ENCODE results near the gene CREBBP. TPM values are rescaled to one million over a fixed set of nuclear protein-coding genes. Genes with fewer than 3 reads are reported as not detected.

CREBBP gene
- polyA plus RNA-seq, 3 donors = 65.1 to 76.4 (median 66.5) TPM

DNA sequence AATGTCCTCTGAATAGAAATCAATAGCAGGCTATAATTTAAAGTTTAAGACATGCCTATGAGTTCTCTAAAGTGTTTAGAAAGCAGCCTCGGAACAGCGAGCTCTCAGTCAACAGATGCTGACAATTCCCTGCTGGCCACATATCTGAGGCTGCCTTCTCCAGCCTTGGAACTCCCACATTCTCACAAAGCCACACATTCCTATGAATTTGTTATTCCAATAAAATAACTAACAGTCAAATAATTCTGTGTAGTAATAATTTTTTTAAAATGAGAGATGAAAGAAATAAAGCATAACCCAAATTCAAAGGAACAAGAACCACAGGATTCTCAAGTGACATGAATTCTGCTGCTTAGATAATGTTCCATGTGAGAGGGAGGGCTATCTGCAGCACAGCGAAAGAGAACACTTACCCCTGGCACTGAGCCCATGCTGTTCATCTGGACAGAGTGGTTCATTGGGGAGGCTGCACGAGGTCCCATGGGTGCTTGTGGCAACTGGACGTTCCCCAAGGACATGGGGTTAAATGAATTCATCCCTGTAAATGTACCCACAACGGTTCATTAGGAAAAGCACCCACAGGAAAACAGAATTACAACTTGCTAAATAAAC lies 106.3 kb downstream of the CREBBP start:
- no peak for DNase-seq (ENCODE audit: low read depth in 3 of 3, low spot score in 2 of 3)

DNA sequence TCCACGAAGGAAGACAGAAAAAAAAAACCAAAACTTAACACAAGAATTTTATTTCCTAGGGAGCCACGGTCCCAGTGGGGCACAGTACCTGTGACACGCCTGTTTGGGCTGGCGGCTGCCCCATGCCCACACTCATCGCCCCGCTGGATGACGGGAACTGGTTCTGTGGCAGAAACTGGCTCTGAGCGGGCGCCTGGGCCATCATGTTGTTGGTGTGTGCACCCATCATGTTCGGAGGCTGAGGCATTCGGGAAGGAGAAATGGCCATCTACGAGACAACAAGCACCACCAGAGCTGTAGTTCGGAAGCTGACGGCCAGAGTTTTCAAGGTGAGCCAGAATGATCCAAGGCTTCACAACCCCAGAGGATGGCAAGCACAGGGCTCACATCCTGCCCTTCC lies 106.8 kb downstream of the CREBBP start:
- DNase-seq (ENCODE audit: low read depth in 3 of 3, low spot score in 2 of 3) = no peak

DNA sequence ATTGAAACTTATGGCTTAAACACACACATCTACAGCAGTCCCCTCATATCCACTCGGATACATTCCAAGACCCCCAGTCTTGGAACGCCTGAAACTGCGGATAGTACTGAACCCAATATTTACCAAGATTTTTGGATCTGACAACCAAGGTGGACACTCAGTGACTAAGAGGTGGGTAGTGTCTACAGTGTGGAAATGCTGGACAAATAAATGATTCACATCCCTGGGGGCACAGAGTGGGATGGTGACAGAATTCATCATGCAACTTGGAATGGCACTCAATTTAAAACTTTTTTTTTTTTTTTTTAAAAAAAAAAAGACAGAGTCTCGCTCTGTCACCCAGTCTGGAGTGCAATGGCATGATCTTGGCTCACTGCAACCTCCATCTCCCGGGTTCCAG lies 109.0 kb downstream of the CREBBP start:
- DNase-seq (ENCODE audit: low read depth in 3 of 3, low spot score in 2 of 3) = no peak

DNA sequence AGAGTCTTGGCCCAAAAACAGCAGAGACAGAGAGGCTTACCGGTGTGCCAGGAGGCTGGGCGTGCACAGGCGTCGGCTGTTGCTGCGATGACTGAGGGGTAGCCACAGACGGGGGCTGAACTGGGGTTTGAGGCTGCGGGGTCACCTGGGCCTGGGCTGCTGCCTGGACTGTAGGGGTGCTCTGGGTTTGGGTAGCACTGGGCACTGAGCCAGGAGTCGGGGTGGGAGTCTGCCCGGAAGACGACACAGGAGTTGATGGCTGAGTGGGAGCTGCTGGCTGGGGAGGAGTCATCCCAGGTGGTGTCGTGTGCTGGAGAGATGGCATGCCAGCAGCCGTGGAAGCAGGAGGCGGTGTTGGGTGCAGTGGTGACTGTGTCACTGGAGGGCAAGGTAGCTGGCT lies 110.0 kb downstream of the CREBBP start:
- DNase-seq (ENCODE audit: low read depth in 3 of 3, low spot score in 2 of 3) = no peak

GRCh38 chr16:3769942-3770341 lies 110.6 kb downstream of the CREBBP start:
- DNase-seq (ENCODE audit: low read depth in 3 of 3, low spot score in 2 of 3) = no peak

- no peak for DNase-seq (ENCODE audit: low read depth in 3 of 3, low spot score in 2 of 3)
These were observed 111.5 kb downstream of the CREBBP start for GRCh38 chr16:3769013-3769412.

DNA sequence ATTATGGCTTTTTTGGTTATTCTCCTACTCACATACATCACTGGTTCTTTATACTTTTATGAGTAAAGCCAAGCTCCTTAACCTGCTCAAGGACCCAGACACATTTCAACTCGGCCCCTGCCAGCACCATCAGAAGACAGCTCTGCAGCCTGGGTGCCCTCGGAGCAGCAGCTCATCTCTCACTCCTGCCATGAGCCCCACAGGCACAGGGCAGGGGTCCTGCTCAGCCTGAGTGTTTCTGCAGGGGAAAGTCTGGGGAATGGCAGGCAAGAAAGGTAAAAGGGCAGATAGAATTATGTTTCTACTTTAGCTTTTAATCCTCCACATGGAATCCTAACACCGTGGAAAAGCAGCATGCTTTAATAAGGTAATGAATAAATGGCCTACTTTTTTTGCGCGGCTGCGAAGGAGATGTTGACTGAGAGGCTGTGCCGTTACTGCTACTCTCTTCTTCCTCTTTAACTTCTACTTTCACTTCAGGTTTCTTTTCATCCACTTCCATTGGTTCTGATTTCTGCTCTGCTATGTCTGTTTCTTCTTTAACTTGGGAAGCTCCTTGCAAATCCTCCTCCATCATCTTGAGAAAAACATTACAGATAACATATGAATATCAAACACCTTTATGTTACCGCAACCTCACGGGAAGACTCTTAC lies 113.1 kb downstream of the CREBBP start:
- DNase-seq (ENCODE audit: low read depth in 3 of 3, low spot score in 2 of 3) = no peak

GRCh38 chr16:3766177-3766576 lies 114.3 kb downstream of the CREBBP start:
- no peak for DNase-seq (ENCODE audit: low read depth in 3 of 3, low spot score in 2 of 3)

GRCh38 chr16:3764409-3764808 lies 116.1 kb downstream of the CREBBP start:
- DNase-seq (ENCODE audit: low read depth in 3 of 3, low spot score in 2 of 3) = no peak

GRCh38 chr16:3762107-3762750 lies 118.3 kb downstream of the CREBBP start:
- DNase-seq (ENCODE audit: low read depth in 3 of 3, low spot score in 2 of 3) = no peak

GRCh38 chr16:3761375-3762106 lies 119.0 kb downstream of the CREBBP start:
- no peak for DNase-seq (ENCODE audit: low read depth in 3 of 3, low spot score in 2 of 3)

DNA sequence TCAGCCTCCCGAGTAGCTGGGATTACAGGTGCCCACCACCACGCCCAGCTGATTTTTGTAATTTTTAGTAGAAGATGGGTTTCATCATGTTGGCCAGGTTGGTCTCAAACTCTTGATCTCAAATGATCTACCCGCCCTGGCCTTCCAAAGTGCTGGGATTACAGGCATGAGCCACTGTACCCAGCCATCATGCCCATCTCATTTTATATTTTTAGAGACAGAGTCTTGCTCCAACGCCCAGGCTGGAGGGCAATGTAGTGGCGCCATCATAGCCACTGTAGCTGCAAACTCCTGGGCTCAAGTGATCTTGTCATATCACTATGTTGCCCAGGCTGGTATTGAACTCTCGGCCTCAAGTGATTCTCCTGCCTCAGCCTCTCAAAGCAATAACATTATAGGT lies 120.0 kb downstream of the CREBBP start:
- DNase-seq (ENCODE audit: low read depth in 3 of 3, low spot score in 2 of 3) = no peak

DNA sequence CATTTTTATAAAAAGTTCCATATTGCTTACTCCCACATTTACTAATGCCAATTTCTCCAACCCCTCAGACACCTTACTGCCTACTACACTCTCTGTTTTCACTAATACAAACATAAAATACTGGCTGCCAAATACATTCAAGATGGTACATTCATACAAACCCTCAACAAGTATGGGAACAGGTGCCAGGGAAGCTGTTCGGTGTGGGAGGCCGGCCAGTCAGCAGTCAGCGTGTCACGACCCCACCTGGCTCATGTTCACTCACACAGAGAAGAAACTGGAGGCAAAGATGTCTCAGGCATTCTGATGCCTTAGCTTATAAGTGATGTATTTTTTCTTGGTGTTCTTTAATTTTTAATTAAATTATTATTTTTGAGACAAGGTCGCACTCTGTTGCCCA lies 120.8 kb downstream of the CREBBP start:
- DNase-seq (ENCODE audit: low read depth in 3 of 3, low spot score in 2 of 3) = no peak

DNA sequence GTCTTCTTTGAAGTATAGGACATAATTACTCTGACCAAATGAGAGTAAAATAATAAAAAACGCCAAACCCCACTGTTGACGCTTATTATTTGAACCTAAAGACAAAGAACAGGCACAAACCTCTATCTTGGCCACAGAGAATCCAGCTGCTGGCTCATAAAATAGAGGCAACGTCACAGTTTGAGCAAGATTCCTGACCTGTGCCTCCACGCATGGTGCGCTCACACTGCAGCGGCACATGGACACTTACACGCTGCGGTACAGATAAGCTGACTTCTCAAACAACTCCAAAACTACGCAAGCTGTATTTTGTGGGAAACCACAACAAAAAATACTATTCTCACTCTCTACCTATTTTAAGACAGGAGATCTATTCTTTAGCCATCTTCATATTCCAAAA lies 124.4 kb downstream of the CREBBP start:
- DNase-seq (ENCODE audit: low read depth in 3 of 3, low spot score in 2 of 3) = no peak

DNA sequence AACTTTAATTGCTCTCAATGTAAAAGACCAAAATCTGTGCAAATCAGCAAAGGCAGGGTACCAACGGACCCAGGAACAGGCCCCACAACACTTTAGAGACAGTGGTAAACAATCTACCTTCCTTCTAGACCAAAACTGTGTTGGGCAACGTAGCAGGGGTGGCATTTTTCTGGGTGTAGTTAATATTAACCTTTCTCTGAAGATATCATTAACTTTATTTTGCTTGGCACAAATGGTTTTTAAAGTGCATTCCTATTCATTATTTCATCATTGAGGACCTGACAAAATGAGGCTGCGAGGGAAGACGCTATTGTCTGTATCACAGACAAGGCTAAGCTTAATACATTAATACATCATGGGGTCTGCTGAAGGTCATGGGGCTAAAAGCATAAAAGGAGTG lies 125.3 kb downstream of the CREBBP start:
- DNase-seq (ENCODE audit: low read depth in 3 of 3, low spot score in 2 of 3) = no peak

DNA sequence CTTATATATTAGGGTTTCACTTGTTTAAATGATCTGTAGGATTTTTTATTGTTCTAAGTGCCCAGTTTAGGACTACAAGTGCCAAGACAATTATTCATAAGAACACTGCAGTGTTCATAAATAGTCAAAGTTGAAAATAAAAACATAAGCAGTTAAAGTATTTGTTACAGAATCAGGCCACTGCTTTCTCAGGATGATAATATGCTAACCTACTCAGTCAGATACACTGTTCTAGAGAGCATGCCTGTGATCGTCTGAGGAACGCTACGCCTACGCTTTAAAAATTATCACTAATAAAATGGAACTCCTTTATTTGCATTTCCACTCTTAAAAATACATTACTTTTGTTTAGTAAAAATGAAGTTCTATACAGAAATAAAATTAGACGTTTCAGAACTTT lies 125.7 kb downstream of the CREBBP start:
- DNase-seq (ENCODE audit: low read depth in 3 of 3, low spot score in 2 of 3) = no peak

DNA sequence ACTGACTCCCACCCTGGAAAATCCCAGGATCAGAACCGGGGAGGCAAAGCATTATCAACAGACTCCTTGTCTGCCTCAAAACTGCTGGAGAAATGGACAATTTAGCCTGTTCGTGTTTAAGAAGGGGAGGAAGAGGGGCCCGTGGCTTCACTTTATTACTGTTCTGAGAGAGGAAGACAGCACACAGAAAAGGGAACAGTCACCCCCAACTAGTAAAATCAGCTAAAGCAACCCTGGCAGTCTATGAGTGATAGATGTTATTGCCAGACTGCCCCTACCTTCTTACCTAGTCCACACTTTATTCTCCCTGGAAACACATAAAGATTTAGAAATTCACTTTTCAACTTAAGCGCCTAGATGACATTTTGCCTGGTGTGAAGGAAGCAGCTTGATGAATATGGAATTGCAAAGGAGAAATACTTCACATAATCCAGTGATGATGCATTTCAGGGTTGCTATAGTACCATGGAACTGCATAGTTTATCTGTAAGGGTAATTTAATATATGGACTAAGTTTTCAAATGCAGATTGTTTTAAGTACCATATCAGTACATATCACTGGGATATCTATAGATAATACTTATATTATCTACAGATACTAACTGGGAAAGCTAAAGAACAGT lies 126.3 kb downstream of the CREBBP start:
- no peak for DNase-seq (ENCODE audit: low read depth in 3 of 3, low spot score in 2 of 3)

DNA sequence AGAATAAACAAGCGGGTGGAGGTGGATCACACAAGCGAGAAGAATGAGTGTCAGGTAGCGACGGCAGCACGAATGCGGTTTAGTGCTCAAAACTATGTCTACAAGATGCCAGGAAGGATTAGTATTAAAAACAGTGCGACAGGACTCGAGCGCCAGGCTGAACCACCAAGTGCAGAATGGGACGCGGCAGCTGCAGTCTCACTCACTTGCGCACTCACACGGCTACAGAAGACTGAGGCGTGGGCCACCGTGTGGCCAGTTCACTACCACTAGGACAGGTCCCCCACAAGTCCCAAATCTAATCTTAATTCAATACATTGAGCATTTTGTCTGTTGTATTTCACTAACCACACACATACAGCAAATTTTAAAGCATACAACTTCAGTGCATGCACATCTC lies 127.5 kb downstream of the CREBBP start:
- no peak for DNase-seq (ENCODE audit: low read depth in 3 of 3, low spot score in 2 of 3)

- DNase-seq (ENCODE audit: low read depth in 3 of 3, low spot score in 2 of 3) = no peak
These were observed 128.6 kb downstream of the CREBBP start for GRCh38 chr16:3751878-3752277.

GRCh38 chr16:3748307-3748706 lies 132.2 kb downstream of the CREBBP start:
- no peak for DNase-seq (ENCODE audit: low read depth in 3 of 3, low spot score in 2 of 3)

DNA sequence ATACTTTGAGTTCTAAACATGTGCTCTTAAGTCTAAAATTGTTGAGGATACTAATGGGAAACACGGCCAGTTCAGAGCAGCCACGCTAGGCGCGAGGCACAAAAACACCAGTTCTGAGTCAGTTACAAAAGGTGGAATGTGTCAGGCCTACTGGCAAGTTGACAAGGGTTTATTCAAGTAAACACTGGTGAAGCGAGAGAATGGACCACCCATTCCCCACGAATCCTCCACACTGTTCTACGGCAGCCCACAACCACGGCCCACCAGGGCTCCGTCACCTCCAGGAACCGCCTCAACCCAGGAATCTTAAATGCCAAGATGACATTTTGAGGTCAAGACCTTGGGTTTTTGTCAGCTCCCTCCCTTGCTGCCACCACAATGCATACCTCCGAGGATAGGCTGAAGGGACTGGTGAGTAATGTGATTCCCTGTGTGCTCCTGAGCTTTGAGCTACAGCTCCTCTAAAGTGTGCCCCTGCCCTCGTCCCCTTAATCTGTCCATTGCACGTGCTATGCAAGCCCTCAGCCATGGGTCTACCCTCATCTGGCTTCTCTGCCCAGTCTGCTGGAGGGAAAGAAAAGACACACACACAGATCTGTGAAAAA lies 134.7 kb downstream of the CREBBP start:
- no peak for DNase-seq (ENCODE audit: low read depth in 3 of 3, low spot score in 2 of 3)
